GM18870 (cell line): ENCODE results near the gene DENND1C.
"Not testable (repeated sequence)": the region's sequence is repeated elsewhere in the genome, so short reads cannot be mapped to it uniquely, and the experiment has no call there.

Experiments
- ATAC-seq: cut with Tn5 transposase; IDR thresholded peaks from one replicate; pipeline ENCODE4 v1.9.1; 2021; ENCODE audit warnings: moderate library complexity; ENCODE audit not compliant: unreplicated experiment

Gene DENND1C

DNA sequence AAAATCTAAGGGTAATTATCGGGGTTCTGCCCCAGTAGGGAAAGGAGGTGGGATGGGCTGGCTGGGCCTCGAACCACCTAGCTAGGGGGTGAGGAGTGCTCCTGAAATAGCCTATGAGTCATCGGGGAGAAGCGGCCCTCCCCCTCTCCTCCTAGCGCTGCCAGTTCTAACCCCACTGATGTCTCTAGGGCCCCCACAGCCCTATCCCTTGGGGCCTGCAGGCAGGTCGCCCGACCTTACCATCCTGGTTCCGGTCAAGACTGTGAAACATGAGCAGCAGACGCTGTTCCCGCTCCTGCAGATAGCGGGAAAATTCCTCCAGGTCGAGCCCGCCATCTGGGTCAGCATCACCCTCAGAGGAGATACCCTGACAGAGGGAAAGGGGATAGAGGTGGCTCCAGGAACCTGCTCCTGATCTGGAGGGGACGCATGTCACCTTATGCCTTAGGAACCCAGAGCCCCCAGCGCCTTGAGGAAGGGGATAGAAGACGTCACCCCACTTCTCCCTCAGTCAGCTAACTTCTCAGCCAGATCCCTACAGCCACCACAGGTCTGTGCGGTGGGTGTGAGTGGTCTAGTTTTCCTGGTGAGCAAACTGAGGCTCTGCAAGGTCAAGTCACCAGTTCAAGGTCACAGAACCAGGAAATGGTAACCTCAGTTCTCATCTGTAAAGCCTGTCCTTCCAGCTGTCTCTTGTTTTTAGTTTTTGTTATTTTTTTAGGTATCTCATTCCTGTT lies 23.5 kb downstream of the DENND1C start:
- ATAC-seq: no peak

DNA sequence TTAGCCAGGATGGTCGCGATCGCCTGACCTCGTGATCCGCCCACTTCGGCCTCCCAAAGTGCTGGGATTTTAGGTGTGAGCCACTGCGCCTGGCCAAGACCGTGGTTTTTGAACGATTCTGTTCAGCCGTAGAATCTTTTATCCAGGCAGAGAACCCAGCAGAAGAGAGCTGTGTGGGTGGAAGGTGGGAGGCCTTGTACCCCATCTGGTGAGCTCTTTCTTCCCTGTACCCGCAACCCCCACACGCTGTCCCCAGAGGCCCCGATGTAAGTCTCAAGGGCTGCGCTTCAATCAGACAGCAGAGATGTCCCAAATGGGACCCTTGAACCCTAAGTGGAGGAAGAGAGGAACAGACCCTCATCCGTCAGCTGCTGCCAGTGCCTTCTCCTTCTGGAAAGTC lies 25.7 kb downstream of the DENND1C start:
- ATAC-seq: no peak

- no peak for ATAC-seq
Measured at GRCh38 chr19:6453951-6454565, 27.5 kb downstream of the DENND1C start.

DNA sequence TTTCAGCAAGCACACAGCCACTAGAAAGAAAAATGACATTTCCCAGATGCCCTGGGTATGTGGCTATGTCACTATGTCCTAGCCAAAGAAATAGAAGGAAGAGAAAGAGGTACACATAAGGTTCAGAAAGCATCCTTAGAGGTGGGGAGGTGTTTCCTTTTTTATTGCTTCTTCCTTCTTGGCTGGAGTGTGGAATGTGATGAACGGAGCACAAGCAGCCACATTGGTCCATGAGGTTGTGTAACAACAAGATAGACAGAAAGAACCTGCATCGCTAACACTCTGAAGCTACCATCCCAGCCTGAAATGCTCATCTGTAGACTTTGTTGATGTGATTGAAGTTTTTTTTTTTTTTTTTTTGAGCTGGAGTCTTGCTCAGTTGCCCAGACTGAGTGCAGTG lies 28.7 kb downstream of the DENND1C start:
- ATAC-seq: no peak

- no peak for ATAC-seq
Measured at GRCh38 chr19:6452223-6452614, 29.4 kb downstream of the DENND1C start.

DNA sequence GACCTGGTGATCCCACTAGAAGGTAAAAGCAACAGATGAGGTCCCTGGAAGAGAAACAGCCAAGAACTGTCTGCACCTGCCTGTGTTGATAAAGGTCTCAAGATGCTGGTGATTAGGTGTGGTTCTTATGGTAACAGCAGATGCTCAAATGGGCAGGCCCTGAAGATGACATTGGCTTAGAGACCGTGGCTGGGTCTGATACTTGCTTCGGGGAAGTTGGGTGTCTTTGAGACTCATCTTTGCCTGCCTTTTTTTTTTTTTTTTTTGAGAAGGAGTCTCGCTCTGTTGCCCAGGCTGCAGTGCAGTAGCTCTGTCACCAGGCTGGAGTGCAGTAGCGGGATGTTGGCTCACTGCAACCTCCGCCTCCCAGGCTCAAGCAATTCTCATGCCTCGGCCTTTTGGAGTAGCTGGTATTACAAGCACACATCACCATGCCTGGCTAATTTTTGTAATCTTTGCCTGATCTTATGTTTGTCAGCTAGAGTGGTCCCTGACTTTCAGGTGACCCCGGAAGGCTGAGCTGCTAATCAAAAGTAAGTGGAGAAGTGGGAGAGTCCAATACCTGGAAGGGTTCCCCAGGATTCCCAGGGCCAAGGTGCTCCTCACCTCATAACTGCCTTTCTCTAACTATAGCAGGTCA lies 29.9 kb downstream of the DENND1C start:
- no peak for ATAC-seq

GRCh38 chr19:6450166-6450565 lies 31.4 kb downstream of the DENND1C start:
- ATAC-seq: no peak

DNA sequence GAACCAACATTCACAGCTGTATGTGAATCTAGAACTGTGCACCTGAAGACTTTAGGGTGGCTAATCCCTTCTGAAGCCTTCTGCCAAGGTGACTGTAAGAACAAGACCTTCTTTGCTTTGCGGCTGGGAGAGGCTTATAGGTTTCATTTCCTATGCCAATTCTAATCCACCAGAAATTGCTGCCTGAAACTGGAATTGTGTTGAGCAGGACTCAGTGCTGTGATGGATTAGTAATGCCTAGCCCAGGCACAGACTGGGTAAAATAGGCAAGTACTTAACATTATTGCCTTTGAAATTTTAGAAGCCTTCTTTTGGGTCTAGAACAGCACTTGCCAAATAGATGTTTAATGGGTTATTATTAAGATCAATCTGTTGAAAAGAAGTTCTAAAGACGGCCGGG lies 33.5 kb downstream of the DENND1C start:
- no peak for ATAC-seq

DNA sequence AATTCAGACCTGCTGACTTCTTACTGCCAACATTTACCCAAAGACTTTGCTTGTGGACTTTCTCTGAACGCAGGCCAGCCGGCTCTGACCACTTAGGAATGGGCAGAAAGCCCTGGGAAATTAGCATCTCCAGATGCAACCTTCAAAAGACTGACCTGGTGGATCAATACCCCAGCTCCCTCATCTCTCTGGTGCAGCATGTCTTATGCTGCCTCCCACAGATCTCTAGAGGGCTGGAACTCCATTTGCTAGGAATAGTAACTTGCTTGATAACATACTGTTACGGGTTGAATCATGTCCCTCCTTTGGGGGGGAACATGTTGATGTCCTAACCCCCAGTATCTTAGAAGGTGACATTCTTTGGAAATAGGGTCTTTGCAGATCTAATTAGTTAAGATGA lies 35.1 kb downstream of the DENND1C start:
- no peak for ATAC-seq

GRCh38 chr19:6443986-6444385 lies 37.6 kb downstream of the DENND1C start:
- ATAC-seq: no peak

- no peak for ATAC-seq
Measured at GRCh38 chr19:6442087-6442688, 39.4 kb downstream of the DENND1C start.

GRCh38 chr19:6440905-6441304 lies 40.7 kb downstream of the DENND1C start:
- ATAC-seq: no peak

DNA sequence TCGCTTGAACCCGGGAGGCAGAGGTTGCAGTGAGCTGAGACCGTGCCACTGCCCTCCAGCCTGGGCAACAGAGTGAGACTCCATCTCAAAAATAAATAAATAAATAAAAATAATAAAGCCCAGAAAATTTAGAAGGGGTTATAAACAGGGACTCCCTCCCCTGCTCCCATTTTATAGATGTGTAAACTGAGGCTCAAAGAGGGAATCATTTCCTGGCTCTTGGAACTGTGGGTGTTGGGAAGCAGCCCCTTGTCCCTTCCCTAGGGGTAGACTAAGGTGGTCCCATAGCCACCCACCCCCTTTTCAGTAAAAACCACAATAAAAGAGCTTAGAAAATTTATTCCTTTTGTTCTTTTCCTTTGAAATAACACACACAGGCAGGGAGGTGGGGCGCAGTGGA lies 41.8 kb downstream of the DENND1C start:
- no peak for ATAC-seq

DNA sequence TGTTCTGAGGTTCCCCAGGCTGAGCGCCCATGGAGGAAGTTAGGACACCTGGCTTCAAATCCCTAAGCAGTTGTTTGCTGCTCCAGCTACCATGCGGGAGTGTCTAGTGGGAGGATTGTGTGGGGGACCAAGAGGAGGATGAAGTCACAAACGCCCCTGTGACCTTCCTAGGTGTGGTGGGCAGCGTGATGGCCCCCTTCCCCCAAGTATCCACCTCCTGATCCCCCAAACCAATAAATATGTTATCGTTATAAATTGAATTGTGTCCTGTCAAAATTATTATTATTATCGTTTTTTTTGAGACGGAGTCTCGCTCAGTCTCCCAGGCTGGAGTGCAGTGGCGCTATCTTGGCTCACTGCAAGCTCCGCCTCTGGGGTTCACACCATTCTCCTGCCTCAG lies 47.9 kb downstream of the DENND1C start, which contains the start of gene SLC25A41:
SLC25A41 (minus strand) TSS at position 101 of the 400 bp plus-strand sequence; CDS start at position 31, 70 bp downstream.
- no peak for ATAC-seq

DNA sequence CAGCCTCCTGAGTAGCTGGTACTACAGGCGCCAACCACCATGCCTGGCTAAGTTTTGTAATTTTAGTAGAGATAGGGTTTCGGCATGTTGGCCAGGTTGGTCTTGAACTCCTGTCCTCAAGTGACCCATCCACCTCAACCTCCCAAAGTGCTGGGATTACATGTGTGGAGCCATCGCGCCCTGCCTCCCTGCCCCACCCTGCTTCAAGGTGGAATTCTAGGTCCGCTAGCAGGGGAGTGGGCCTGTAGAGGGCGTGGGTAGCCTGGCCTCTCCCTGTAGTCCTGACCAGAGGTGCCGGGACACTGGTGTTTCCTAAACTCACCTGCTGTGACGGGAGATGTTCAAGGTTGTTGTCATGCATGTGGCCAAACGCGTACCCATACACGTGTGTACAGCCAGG lies 48.4 kb downstream of the DENND1C start:
- ATAC-seq: no peak

DNA sequence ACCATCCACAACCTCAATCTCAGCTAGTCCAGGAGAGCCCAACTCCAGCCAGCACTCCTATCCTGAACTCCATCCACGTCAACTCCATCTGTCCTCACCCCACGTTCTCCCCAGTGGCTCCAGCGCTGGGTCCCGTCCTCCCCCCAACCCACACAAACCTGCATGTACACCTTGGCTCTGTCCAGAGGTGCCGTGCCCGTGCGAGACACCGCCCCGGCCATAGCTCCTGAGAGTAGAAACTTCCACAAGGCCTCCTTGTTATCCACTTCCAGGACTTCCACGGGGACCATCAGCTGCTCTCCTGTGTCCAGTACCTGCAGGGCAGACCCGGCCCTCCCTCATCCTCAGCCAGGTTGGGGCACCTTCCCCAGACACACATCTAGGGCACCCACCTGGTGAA lies 49.7 kb downstream of the DENND1C start:
- ATAC-seq: no peak

DNA sequence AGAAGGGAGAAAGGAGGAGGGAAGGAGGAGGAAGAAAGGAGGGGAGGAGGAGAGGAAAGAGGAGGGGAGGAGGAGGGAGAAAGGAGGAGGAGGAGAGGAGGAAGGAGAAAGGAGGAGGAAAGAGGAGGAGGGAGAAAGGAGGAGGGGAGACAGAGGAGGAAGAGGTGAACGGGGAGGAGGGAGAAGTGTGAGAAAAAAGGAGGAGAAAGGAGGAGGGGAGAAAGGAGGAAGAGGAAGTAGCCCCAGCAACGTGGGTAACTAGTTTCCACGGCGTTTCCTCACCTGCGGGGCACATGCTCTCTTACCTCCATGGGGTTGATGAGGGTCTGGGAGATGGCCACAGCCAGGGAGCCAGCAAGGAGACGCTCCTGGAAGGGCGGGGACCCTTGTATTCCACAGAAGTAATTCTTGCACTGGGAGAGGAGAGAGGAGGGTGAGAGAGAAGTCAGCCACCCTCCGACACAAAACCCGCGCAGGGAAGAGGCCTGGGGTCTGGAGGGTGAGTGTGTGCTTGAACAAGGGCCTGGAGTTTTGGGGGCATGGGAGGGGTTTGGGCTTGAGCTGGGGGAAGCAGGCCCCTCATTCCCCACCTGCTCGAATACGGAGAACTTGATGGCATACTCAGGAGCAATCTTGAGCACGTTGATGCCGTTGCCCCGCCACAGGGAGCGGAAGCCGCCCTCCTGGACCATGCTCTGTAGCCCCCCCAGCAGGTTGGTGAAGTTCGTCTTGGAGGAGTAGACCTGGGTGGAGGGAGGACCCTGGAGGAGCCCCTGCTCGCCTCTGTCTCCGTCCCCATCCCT lies 52.0 kb downstream of the DENND1C start:
- ATAC-seq: no peak

DNA sequence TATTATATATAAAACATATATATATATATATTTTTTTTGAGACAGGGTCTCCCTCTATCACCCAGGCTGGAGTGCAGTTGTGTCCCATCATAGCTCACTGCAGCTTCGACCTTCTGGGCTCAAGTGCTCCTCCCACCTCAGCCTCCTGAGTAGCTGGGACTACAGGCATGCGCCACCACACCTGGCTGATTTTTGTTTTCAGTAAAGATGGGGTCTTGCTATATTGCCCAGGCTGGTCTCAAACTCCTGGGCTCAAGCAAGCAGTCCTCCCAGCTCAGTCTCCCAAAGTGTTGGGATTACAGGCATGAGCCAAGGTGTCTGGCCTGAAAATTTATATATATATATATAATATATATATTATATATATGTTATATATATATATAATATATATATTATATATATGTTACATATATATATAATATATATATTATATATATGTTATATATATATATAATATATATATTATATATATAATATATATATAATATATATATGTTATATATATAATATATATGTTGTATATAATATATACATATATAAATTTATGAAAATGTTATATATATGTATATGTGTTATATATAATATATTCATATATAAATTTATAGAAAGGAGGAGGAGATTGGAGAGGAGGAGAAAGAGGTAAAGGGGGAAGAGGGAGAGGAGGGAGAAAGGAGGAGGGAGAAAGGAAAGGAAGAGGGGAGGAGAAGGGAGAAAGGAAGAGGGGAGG lies 52.7 kb downstream of the DENND1C start:
- ATAC-seq: not testable (repeated sequence)

GRCh38 chr19:6427131-6427530 lies 54.5 kb downstream of the DENND1C start:
- ATAC-seq: no peak
